Skin epidermis (tissue), 12 donors: ENCODE data around the gene PTBP3.
"Not testable (repeated sequence)": the region's sequence is repeated elsewhere in the genome, so short reads cannot be mapped to it uniquely, and the experiment has no call there.

Experiments
- H3K27ac ChIP-seq, 21 experiments: fragments of 200-600 bp; sonication (generic) in 11 of 21; one replicate each; pipeline ENCODE4 v1.5.0; 2020; ENCODE audit warnings: mild to moderate bottlenecking in 3 of 21, inconsistent platforms in 2 of 21, moderate library complexity in 2 of 21
- H3K4me3 ChIP-seq, 7 experiments: fragments of 200-600 bp; sonication (generic) in 2 of 7; one replicate each; pipeline ENCODE4 v1.5.0; 2020; ENCODE audit warnings: inconsistent platforms in 2 of 7, mild to moderate bottlenecking in 2 of 7, moderate library complexity in 1 of 7

Gene PTBP3

GRCh38 chr9:112239708-112240107 lies 93.7 kb downstream of the PTBP3 start:
- Histone ChIP-seq H3K27ac (peak overlapping the region in 1 of 21 experiments; percentile 14), H3K4me3 (no peak overlapping the region)

- Histone ChIP-seq H3K27ac (peak overlapping the region in 1 of 21 experiments; percentile 14), H3K4me3 (no peak overlapping the region)
These were observed 94.1 kb downstream of the PTBP3 start for GRCh38 chr9:112239284-112239683.

GRCh38 chr9:112234779-112235178 lies 98.6 kb downstream of the PTBP3 start:
- H3K27ac ChIP-seq, result no peak overlapping the region
- no peak overlapping the region for H3K4me3 ChIP-seq

GRCh38 chr9:112233769-112234168 lies 99.7 kb downstream of the PTBP3 start:
- Histone ChIP-seq H3K27ac (no peak overlapping the region), H3K4me3 (no peak overlapping the region)

GRCh38 chr9:112232233-112232632 lies 101.2 kb downstream of the PTBP3 start:
- H3K4me3 ChIP-seq, result no peak overlapping the region

GRCh38 chr9:112226091-112226490 lies 107.3 kb downstream of the PTBP3 start:
- H3K27ac ChIP-seq, result peak overlapping the region in 1 of 21 experiments; percentile 3
- no peak overlapping the region for H3K4me3 ChIP-seq

More at GRCh38 chr9:112232233-112232632, 101.2 kb downstream of the PTBP3 start:
- H3K27ac ChIP-seq, result no peak overlapping the region

- H3K27ac ChIP-seq, result peak overlapping the region in 5 of 21 experiments; percentile 11 to 55 (median 37)
These were observed 108.8 kb downstream of the PTBP3 start for GRCh38 chr9:112224401-112225289.

GRCh38 chr9:112218908-112219307 lies 114.5 kb downstream of the PTBP3 start:
- Histone ChIP-seq H3K4me3 (no peak overlapping the region), H3K27ac (no peak overlapping the region)

More at GRCh38 chr9:112224401-112225289, 108.8 kb downstream of the PTBP3 start:
- no peak overlapping the region for H3K4me3 ChIP-seq

GRCh38 chr9:112212926-112213325 lies 120.5 kb downstream of the PTBP3 start:
- no peak overlapping the region for H3K27ac ChIP-seq
- H3K4me3 ChIP-seq, result no peak overlapping the region

- no peak overlapping the region for H3K4me3 ChIP-seq
- H3K27ac ChIP-seq, result no peak overlapping the region
These were observed 126.0 kb downstream of the PTBP3 start for GRCh38 chr9:112207451-112207850.

- Histone ChIP-seq H3K27ac (no peak overlapping the region), H3K4me3 (no peak overlapping the region)
These were observed 129.9 kb downstream of the PTBP3 start for GRCh38 chr9:112203536-112203935.

GRCh38 chr9:112200711-112201110 lies 132.7 kb downstream of the PTBP3 start:
- H3K27ac ChIP-seq, result no peak overlapping the region
- H3K4me3 ChIP-seq, result no peak overlapping the region

- Histone ChIP-seq H3K4me3 (no peak overlapping the region), H3K27ac (no peak overlapping the region)
These were observed 134.8 kb downstream of the PTBP3 start for GRCh38 chr9:112198646-112199045.

- no peak overlapping the region for H3K27ac ChIP-seq
These were observed 138.4 kb downstream of the PTBP3 start for GRCh38 chr9:112194969-112195431.

GRCh38 chr9:112193572-112194288 lies 139.7 kb downstream of the PTBP3 start:
- no peak overlapping the region for H3K27ac ChIP-seq
- H3K4me3 ChIP-seq, result no peak overlapping the region

More at GRCh38 chr9:112194969-112195431, 138.4 kb downstream of the PTBP3 start:
- no peak overlapping the region for H3K4me3 ChIP-seq

GRCh38 chr9:112190320-112190719 lies 143.1 kb downstream of the PTBP3 start:
- H3K27ac ChIP-seq, H3K4me3 ChIP-seq: not testable (repeated sequence)

GRCh38 chr9:112188884-112189283 lies 144.5 kb downstream of the PTBP3 start:
- Histone ChIP-seq H3K4me3 (no peak overlapping the region), H3K27ac (no peak overlapping the region)

GRCh38 chr9:112187404-112187803 lies 146.0 kb downstream of the PTBP3 start:
- no peak overlapping the region for H3K27ac ChIP-seq
- H3K4me3 ChIP-seq, result no peak overlapping the region

GRCh38 chr9:112186695-112187094 lies 146.7 kb downstream of the PTBP3 start:
- H3K4me3 ChIP-seq, result no peak overlapping the region
- H3K27ac ChIP-seq, result no peak overlapping the region

- Histone ChIP-seq H3K27ac (no peak overlapping the region), H3K4me3 (no peak overlapping the region)
These were observed 148.5 kb downstream of the PTBP3 start for GRCh38 chr9:112184946-112185345.

GRCh38 chr9:112184221-112184620 lies 149.2 kb downstream of the PTBP3 start:
- no peak overlapping the region for H3K4me3 ChIP-seq
- no peak overlapping the region for H3K27ac ChIP-seq
